AG04449 (cell line): ENCODE data around the gene ADTRP.

Experiments used
- CTCF ChIA-PET: fragments of 350-600 bp; formaldehyde crosslinking; extraction: SDS; loops from one replicate; lab custom pipeline; 2021; ENCODE audit warnings: antibody characterized with exemption; lab: Yijun Ruan, JAX
- POLR2A ChIA-PET: fragments of 400-600, 350-600 bp; formaldehyde crosslinking; extraction: SDS; loops from one replicate; lab custom pipeline; 2020; ENCODE audit warnings: antibody characterized with exemption, inconsistent platforms; lab: Yijun Ruan, JAX
- DNase-seq: peaks from one replicate; pipeline ENCODE4 v3.0.0-alpha.2; 2010; ENCODE audit warnings: low read depth, low spot score
- H3K4me3 ChIP-seq: 2 replicates; pipeline ENCODE4 v1.5.1; 2011; ENCODE audit warnings: low read depth, mild to moderate bottlenecking, control low read depth, low read length
- TF ChIP-seq, protein P1 (sequence below): IDR thresholded peaks from one replicate; pipeline ENCODE4 v1.5.1; 2011; ENCODE audit warnings: mild to moderate bottlenecking, moderate library complexity, low read length, control low read depth, inconsistent platforms; ENCODE audit not compliant: insufficient read depth; ENCODE audit errors: missing control alignments

Gene ADTRP, protein sequence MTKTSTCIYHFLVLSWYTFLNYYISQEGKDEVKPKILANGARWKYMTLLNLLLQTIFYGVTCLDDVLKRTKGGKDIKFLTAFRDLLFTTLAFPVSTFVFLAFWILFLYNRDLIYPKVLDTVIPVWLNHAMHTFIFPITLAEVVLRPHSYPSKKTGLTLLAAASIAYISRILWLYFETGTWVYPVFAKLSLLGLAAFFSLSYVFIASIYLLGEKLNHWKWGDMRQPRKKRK

DNA sequence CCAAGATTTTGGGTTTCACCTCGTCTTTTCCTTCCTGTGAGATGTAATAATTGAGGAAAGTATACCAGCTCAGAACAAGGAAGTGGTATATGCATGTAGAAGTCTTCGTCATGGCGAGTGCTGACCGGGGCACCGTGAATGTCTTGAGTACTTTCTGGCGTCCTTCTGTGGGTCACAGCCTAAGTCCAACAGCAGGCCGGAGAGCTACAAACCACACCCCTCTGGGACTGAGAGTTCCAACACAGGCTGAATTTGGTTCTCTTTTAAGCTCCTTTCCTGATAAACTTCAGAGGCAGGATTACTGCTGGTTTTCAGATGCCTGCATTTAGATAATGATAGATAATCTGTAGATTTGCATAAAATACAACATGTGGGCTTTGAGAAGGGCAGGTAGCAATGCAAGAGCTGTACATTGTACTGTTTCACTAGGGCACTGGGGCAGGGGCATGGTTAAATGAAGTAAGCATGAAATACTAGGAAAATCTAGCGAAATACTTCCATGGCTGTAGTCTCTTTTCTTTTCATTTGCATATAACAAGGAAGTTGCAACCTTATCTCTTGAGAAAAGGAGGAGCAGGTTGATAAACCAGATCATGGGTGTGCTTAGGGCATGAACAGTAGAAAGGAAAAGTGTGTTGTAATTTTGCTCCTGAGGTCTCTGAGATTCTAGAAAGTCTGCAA is at the start of gene ADTRP:
ADTRP (minus strand) TSS at position 156 of the 681 bp plus-strand sequence; CDS start at position 112, 44 bp downstream.
- TF ChIP-seq, protein P1, sequence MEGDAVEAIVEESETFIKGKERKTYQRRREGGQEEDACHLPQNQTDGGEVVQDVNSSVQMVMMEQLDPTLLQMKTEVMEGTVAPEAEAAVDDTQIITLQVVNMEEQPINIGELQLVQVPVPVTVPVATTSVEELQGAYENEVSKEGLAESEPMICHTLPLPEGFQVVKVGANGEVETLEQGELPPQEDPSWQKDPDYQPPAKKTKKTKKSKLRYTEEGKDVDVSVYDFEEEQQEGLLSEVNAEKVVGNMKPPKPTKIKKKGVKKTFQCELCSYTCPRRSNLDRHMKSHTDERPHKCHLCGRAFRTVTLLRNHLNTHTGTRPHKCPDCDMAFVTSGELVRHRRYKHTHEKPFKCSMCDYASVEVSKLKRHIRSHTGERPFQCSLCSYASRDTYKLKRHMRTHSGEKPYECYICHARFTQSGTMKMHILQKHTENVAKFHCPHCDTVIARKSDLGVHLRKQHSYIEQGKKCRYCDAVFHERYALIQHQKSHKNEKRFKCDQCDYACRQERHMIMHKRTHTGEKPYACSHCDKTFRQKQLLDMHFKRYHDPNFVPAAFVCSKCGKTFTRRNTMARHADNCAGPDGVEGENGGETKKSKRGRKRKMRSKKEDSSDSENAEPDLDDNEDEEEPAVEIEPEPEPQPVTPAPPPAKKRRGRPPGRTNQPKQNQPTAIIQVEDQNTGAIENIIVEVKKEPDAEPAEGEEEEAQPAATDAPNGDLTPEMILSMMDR: no peak
- ChIA-PET POLR2A (no interaction called here), CTCF (no interaction called here)
- no peak for DNase-seq
- H3K4me3 ChIP-seq: no peak within 1 kb of the TSS

DNA sequence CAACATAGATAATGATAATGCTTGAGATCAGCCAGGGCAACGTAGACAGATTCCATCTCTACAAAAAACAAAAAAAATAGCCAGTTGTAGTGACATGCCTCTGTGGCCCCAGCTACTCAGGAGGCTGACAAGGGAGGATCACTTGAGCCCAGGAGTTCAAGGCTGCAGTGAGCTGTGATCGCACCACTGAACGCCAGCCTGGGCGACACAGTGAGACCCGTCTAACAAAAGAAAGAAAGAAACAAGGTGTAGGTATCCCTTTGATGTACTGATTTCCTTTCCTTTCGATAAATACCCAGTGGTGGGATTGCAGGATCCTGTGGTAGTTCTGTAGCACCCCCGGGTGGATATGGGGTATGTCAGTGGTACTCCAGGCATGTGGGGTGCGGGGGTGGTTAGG is 48.2 kb upstream of the ADTRP start:
- POLR2A ChIA-PET: no interaction called here
- DNase-seq: no peak
- CTCF ChIA-PET: no interaction called here
- no peak overlapping the region for H3K4me3 ChIP-seq
- TF ChIP-seq, protein P1: no peak

DNA sequence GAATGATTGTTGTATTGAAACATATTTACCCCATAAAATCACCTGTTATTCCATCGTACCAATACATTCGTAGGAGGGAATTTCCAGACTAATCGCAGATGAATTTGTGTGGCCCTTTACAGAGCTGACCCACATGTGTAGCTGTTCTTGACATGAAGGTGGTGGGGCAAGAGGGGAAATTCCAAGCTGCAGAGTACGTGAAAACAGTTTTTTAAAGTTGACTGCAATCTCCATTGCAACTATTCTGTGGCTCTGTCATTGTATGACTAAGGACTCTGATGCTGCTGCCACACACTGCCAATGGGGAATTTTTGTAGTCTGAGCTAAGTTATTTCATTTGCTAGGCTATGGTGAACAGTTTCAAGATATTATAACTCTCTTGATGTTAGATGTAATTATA is 46.4 kb upstream of the ADTRP start:
- H3K4me3 ChIP-seq: no peak overlapping the region
- POLR2A ChIA-PET: no interaction called here
- TF ChIP-seq, protein P1: no peak
- DNase-seq: no peak
- CTCF ChIA-PET: interaction anchor here (1.3 kb wide), 1 partner anchor 11 kb away, joined by 3 read pairs; no protein-coding TSS in a partner anchor

DNA sequence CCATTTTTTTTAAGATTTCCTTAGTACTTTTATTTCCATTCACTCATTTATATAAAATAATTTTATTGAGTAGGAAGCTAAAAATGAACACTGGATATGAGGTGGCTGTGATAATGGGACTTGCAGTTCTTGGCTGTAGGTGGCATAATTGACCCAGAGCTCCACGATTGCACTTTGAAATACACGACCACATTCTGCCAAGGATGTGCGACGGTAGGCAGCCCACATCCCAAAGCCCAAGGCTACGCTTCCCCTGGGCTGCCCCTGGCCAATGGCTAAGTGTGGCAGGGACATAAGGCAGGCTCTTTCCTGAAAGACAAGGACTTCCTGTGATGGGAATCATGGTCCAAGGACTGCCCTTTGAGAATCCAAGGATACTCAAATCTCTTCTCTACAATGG is 43.7 kb upstream of the ADTRP start:
- TF ChIP-seq, protein P1: no peak
- ChIA-PET CTCF (no interaction called here), POLR2A (no interaction called here)
- DNase-seq: no peak
- no peak overlapping the region for H3K4me3 ChIP-seq

DNA sequence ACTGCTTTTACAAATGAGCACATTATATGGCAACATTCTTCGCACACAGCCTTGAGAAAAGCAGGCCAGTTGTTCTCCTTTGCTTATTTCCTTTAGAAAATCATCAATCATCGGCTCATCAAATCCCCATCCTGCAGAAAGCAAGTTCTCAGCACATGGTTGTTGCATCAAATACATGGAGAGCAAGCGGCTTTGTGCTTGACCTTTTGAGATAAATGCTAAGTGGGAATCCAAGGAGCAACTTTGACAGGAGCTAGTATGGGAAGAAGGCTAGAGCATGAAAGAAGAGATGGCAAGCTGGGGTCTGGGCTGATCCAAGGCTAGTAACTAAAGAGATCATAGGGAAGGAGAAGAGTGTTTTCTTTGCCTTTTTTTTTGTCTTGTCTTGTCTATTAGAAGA is 43.2 kb upstream of the ADTRP start:
- CTCF ChIA-PET: no interaction called here

DNA sequence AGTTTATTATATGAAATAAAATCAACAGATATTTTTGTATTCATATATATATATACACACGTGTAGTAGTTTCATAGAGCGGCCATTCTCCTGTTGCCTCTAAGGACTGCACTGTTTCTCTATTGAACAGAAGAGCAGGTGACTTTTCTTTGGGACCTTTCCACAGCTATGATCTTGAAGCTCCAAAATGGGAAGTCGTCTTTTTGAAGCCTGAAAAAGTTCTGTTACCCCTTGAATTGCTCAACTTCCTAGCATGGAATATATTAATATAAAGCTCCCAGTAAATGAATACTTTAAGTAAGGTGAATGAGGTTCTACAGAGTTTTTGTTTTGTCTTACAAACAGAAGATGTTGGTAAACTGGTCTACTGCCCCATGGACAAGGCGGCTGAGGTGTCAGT is 42.2 kb upstream of the ADTRP start:
- ChIA-PET CTCF (no interaction called here), POLR2A (no interaction called here)
- no peak overlapping the region for H3K4me3 ChIP-seq
- TF ChIP-seq, protein P1: no peak
- DNase-seq: no peak

More for the DNA sequence above, 43.2 kb upstream of the ADTRP start:
- no peak for DNase-seq
- POLR2A ChIA-PET: no interaction called here
- TF ChIP-seq, protein P1: no peak
- no peak overlapping the region for H3K4me3 ChIP-seq
